NB4 (cell line): ENCODE data around the gene ZNF222.

Experiments
- POLR2A ChIP-seq: IDR thresholded peaks from 2 replicates; pipeline ENCODE4 v1.6.1; 2011; ENCODE audit warnings: mild to moderate bottlenecking; ENCODE audit not compliant: insufficient read length; ENCODE audit errors: extremely low read depth
- TF ChIP-seq, protein P1 (sequence below): IDR thresholded peaks from one replicate; pipeline ENCODE4 v1.5.1; 2012; ENCODE audit warnings: low read depth, low read length
- TF ChIP-seq, protein P2 (sequence below): IDR thresholded peaks from 2 replicates; pipeline ENCODE4 v1.6.1; 2011; ENCODE audit warnings: low read depth, low read length

DNA sequence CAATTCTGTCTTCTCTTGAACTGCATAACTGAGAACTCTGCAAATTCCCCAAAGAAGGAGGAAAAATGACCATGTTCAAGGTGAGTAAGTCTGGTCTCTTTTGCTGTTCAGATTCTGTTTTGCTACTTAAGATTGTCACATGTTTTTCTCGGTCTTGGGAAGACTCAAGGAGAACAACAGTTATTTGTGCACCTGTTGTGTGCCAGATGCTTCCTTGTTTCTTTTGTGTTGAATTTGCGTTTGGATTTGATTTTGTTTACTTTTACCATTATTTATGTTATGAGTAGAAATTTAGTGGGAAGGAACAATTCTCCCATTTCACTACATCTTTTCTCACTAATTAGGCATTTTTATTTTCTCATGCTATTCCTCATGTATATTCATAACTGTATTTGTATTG, 51.1 kb downstream of the ZNF222 start:
- TF ChIP-seq, protein P1, sequence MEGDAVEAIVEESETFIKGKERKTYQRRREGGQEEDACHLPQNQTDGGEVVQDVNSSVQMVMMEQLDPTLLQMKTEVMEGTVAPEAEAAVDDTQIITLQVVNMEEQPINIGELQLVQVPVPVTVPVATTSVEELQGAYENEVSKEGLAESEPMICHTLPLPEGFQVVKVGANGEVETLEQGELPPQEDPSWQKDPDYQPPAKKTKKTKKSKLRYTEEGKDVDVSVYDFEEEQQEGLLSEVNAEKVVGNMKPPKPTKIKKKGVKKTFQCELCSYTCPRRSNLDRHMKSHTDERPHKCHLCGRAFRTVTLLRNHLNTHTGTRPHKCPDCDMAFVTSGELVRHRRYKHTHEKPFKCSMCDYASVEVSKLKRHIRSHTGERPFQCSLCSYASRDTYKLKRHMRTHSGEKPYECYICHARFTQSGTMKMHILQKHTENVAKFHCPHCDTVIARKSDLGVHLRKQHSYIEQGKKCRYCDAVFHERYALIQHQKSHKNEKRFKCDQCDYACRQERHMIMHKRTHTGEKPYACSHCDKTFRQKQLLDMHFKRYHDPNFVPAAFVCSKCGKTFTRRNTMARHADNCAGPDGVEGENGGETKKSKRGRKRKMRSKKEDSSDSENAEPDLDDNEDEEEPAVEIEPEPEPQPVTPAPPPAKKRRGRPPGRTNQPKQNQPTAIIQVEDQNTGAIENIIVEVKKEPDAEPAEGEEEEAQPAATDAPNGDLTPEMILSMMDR: no peak
- TF ChIP-seq POLR2A: no peak
- TF ChIP-seq, protein P2, sequence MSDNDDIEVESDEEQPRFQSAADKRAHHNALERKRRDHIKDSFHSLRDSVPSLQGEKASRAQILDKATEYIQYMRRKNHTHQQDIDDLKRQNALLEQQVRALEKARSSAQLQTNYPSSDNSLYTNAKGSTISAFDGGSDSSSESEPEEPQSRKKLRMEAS: no peak
